Ascending aorta (tissue), 2 donors: Measurements from ENCODE around the gene SMTNL1. TPM values are rescaled to one million over a fixed set of nuclear protein-coding genes. Genes with fewer than 3 reads are reported as not detected.

ENCODE experiments used
- DNase-seq, 2 donors: peaks; one replicate each; pipeline ENCODE4 v3.0.0-alpha.2; 2019; ENCODE audit warnings: low spot score in 2 of 2
- H3K27ac ChIP-seq, 2 donors: fragments of 200-600 bp; sonication (generic); one replicate each; pipeline ENCODE4 v1.5.1; 2016 to 2017; ENCODE audit warnings: mild to moderate bottlenecking in 1 of 2
- H3K27me3 ChIP-seq: fragments of 200-600 bp; sonication (generic); one replicate; pipeline ENCODE4 v1.5.1; 2017
- H3K36me3 ChIP-seq, 2 donors: fragments of 200-600 bp; sonication (generic); one replicate each; pipeline ENCODE4 v1.5.1; 2016
- H3K4me1 ChIP-seq, 2 donors: fragments of 200-600 bp; sonication (generic); one replicate each; pipeline ENCODE4 v1.5.1; 2016 to 2017; ENCODE audit warnings: mild to moderate bottlenecking in 1 of 2
- H3K4me3 ChIP-seq, 2 donors: fragments of 200-600 bp; sonication (generic); one replicate each; pipeline ENCODE4 v1.5.1; 2016 to 2017; ENCODE audit warnings: mild to moderate bottlenecking in 1 of 2
- H3K9me3 ChIP-seq, 2 donors: fragments of 200-600 bp; sonication (generic); one replicate each; pipeline ENCODE4 v1.5.1; 2016
- CTCF ChIP-seq, 3 experiments: fragments of 200-600 bp in 2 of 3; fragments of 450-650 bp in 1 of 3; sonication (generic) in 2 of 3; IDR thresholded peaks; one replicate each; pipeline ENCODE4 v1.5.1; 2016 to 2019; ENCODE audit warnings: antibody characterized with exemption in 3 of 3, mild to moderate bottlenecking in 1 of 3, moderate library complexity in 1 of 3
- intact Hi-C: fragments of 100-400 bp; cut with DNase I; formaldehyde crosslinking; loops from one replicate; pipeline ENCODE4 v1.15.1; 2023
- total RNA-seq: library from RNA; depleted of rRNA; stranded (reverse); fragments of >200 nt; gene quantifications from one replicate; pipeline ENCODE4 v1.1.0, GENCODE V29; 2016

The SMTNL1 gene
- total RNA-seq, 1 donor from 2014 or later, result not detected

GRCh38 chr11:57560146-57560545, 22.8 kb downstream of the SMTNL1 start:
- Histone ChIP-seq H3K4me1 (no peaks in the 10 kb centered on the region), H3K27me3 (no peaks in the 10 kb centered on the region), H3K9me3 (no peaks in the 10 kb centered on the region), H3K27ac (no peak overlapping the region), H3K4me3 (no peak overlapping the region), H3K36me3 (peaks cover 39 to 41% of the 10 kb centered on the region in 2 donors)
- intact Hi-C loops, result loop anchor here (10.0 kb wide), 1 partner anchor 245 kb away; no protein-coding TSS in a partner anchor
- no peak for TF ChIP-seq CTCF (IDR thresholded peaks at IDR 0.05)
- no peak for DNase-seq

DNA sequence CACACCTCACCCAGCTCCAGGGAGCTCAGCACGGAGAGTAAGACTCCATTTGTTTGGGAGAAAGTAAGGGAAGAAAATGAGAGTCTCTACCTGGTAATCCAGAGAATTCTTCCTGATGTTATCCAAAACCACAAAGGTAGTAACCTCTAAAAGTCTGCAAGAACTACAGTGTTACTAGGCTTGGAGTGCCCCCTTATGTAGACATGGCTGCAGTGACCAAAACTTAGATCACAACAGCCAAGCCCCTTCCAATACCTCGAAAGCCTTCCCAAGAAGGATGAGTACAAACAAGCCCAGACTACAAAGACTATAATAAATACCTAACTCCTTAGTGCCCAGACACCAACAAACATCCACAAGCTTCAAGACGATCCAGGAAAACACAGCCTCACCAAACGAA, 25.2 kb downstream of the SMTNL1 start:
- Histone ChIP-seq H3K36me3 (peaks cover 15 to 19% of the 10 kb centered on the region in 2 donors), H3K27ac (no peak overlapping the region)
- intact Hi-C loops, result loop anchor here (10.0 kb wide), 1 partner anchor 242 kb away; no protein-coding TSS in a partner anchor

GRCh38 chr11:57566005-57566904, 28.9 kb downstream of the SMTNL1 start:
- H3K9me3 ChIP-seq, result no peaks in the 10 kb centered on the region
- no peaks in the 10 kb centered on the region for H3K36me3 ChIP-seq
- H3K4me3 ChIP-seq, result peak overlapping the region; percentile 84 to 93
- no peak for TF ChIP-seq CTCF (IDR thresholded peaks at IDR 0.05)
- intact Hi-C loops, result loop anchor here (5.0 to 10.0 kb wide), 3 partner anchors 34 to 239 kb away; partner anchors contain the start of genes CTNND1 and TIMM10
- H3K27me3 ChIP-seq, result no peaks in the 10 kb centered on the region
- H3K27ac ChIP-seq, result peak overlapping the region; percentile 78 to 82
- DNase-seq, result no peak
- H3K4me1 ChIP-seq, result peaks cover 6 to 20% of the 10 kb centered on the region in 2 donors

More for the DNA sequence above, 25.2 kb downstream of the SMTNL1 start:
- H3K4me1 ChIP-seq, result peaks cover 0 to 11% of the 10 kb centered on the region in 2 donors
- no peak for TF ChIP-seq CTCF (IDR thresholded peaks at IDR 0.05)
- H3K9me3 ChIP-seq, result no peaks in the 10 kb centered on the region
- no peak for DNase-seq
- H3K4me3 ChIP-seq, result no peak overlapping the region
- no peaks in the 10 kb centered on the region for H3K27me3 ChIP-seq

GRCh38 chr11:57566905-57567514, 29.6 kb downstream of the SMTNL1 start:
- intact Hi-C loops, result loop anchor here (1.0 to 10.0 kb wide), 4 partner anchors 35 to 238 kb away; partner anchors contain the start of genes CTNND1 and TIMM10
- Histone ChIP-seq H3K4me3 (peak overlapping the region; percentile 84 to 93), H3K27ac (peak overlapping the region; percentile 78 to 82), H3K27me3 (no peaks in the 10 kb centered on the region), H3K4me1 (peaks cover 6 to 20% of the 10 kb centered on the region in 2 donors), H3K36me3 (no peaks in the 10 kb centered on the region), H3K9me3 (no peaks in the 10 kb centered on the region)
- no peak for TF ChIP-seq CTCF (IDR thresholded peaks at IDR 0.05)
- DNase-seq, result no peak

GRCh38 chr11:57567515-57568329, 30.3 kb downstream of the SMTNL1 start, which contains the start of gene UBE2L6:
TSS of gene UBE2L6 (minus strand) at chr11:57567672. CDS start at chr11:57567611, 61 bp downstream.
- Histone ChIP-seq H3K4me1 (peaks cover 6 to 20% of the 10 kb centered on the region in 2 donors), H3K36me3 (no peaks in the 10 kb centered on the region), H3K9me3 (no peaks in the 10 kb centered on the region), H3K27me3 (no peaks in the 10 kb centered on the region), H3K4me3 (peak within 1 kb of the TSS; percentile 84 to 93), H3K27ac (peak within 1 kb of the TSS; percentile 78 to 82)
- peak; percentile 16 to 72 for DNase-seq
- peak in 1 of 3 experiments; percentile 90 for TF ChIP-seq CTCF (IDR thresholded peaks at IDR 0.05)
- intact Hi-C loops, result loop anchor here (1.0 to 10.0 kb wide), 7 partner anchors 31 to 237 kb away; partner anchors contain the start of genes CTNND1 and TIMM10
